ENCODE results near the gene ELAC1. TPM values are rescaled to one million over a fixed set of nuclear protein-coding genes. Genes with fewer than 3 reads are reported as not detected.
"Not testable (repeated sequence)": the region's sequence is repeated elsewhere in the genome, so short reads cannot be mapped to it uniquely, and the experiment has no call there.

The ELAC1 gene
- total RNA-seq, 1 donor from 2014 or later: 15.5 TPM

DNA sequence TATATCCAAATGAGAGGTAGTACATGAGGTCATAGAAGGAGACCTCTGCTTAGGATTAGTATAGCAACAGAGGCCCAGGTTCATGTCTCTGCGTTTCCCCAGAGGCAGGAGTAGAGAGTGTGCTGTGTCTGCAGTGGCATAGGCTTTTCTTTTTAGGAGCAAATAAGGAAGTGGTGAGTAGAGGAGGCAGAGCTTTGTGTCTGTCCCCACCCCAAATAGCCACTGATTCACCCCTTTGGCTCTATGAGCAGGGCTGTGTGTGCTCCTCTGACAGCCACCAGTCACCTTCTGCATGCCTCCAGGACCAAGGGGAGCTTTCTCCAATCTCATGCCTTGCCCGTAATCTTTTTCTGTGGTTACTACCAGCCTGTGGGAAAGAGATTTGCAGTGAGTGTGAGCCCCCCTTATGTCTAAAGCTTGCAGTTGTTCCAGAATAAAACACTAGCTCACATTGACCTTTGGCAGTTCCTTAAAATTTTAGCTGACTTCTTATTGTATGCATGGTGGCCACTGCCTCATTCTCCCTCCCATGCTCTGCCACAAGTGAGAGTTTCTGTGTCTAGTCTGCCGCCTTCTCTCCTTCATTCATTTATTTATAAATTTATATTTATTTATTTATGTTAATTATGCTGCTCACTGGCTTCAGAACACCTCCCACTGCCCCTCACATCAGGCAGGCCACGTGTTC, 23.5 kb upstream of the ELAC1 start:
- no peaks in the 10 kb centered on the region for H3K9me3 ChIP-seq
- TF ChIP-seq POLR2AphosphoS5 (IDR thresholded peaks at IDR 0.05; ENCODE audit: insufficient read depth in 1 of 2, low read depth in 1 of 2) (no peak), POLR2A (IDR thresholded peaks at IDR 0.05) (no peak)
- TF ChIP-seq, protein P1, sequence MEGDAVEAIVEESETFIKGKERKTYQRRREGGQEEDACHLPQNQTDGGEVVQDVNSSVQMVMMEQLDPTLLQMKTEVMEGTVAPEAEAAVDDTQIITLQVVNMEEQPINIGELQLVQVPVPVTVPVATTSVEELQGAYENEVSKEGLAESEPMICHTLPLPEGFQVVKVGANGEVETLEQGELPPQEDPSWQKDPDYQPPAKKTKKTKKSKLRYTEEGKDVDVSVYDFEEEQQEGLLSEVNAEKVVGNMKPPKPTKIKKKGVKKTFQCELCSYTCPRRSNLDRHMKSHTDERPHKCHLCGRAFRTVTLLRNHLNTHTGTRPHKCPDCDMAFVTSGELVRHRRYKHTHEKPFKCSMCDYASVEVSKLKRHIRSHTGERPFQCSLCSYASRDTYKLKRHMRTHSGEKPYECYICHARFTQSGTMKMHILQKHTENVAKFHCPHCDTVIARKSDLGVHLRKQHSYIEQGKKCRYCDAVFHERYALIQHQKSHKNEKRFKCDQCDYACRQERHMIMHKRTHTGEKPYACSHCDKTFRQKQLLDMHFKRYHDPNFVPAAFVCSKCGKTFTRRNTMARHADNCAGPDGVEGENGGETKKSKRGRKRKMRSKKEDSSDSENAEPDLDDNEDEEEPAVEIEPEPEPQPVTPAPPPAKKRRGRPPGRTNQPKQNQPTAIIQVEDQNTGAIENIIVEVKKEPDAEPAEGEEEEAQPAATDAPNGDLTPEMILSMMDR (IDR thresholded peaks at IDR 0.05): no peak
- peaks cover 0 to 4% of the 10 kb centered on the region in 2 donors for H3K36me3 ChIP-seq
- no peak overlapping the region for H3K27ac ChIP-seq
- H3K27me3 ChIP-seq: no peaks in the 10 kb centered on the region
- no peak for DNase-seq (ENCODE audit: extremely low spot score in 2 of 2)
- H3K4me1 ChIP-seq: no peaks in the 10 kb centered on the region
- H3K4me3 ChIP-seq: no peak overlapping the region
- intact Hi-C loops (cut with DNase I): no loop called here

DNA sequence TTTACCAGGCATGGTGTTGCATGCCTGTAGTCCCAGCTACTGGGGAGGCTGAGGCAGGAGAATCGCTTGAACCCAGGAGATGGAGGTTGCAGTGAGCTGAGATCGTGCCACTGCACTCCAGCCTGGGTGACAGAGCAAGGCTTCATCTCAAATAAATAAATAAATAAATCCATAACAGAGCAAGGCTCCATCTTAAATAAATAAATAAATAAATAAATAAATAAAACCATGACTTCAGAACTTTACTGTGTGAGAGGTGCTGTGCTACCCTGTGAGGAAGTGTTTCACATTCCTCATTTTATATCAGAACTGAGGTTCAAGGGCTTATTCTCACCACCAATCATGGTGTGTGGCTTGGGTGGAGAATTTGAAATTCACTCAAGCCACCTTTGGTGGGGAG, 21.9 kb upstream of the ELAC1 start:
- H3K9me3 ChIP-seq; intact Hi-C loops (cut with DNase I); H3K27ac ChIP-seq; H3K4me1 ChIP-seq; DNase-seq (ENCODE audit: extremely low spot score in 2 of 2); H3K4me3 ChIP-seq; H3K27me3 ChIP-seq; H3K36me3 ChIP-seq: not testable (repeated sequence)

DNA sequence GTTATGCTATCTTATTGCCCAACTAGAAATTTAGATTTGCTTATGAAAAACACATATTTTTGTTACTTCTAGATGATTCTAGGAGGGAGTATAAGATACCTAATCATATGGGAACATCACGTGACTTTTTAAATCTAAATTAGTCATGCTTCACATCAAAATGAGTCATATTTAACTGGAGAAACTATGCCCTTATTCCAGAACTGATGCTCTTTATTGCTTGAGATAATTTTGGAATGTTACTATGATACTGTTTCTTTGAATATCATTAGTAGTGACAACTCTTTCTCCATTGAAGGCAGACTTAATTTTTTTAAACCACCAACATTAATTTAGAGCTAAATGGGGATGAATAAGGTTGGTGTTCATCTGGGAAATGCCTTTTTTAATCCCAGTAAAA, 19.9 kb upstream of the ELAC1 start:
- Histone ChIP-seq H3K4me1 (no peaks in the 10 kb centered on the region), H3K27ac (no peak overlapping the region), H3K27me3 (no peaks in the 10 kb centered on the region), H3K9me3 (no peaks in the 10 kb centered on the region), H3K4me3 (no peak overlapping the region), H3K36me3 (no peaks in the 10 kb centered on the region)
- TF ChIP-seq, protein P1 (IDR thresholded peaks at IDR 0.05): no peak
- TF ChIP-seq POLR2A (IDR thresholded peaks at IDR 0.05) (no peak), POLR2AphosphoS5 (IDR thresholded peaks at IDR 0.05; ENCODE audit: insufficient read depth in 1 of 2, low read depth in 1 of 2) (no peak)
- intact Hi-C loops (cut with DNase I): no loop called here
- DNase-seq (ENCODE audit: extremely low spot score in 2 of 2): no peak

DNA sequence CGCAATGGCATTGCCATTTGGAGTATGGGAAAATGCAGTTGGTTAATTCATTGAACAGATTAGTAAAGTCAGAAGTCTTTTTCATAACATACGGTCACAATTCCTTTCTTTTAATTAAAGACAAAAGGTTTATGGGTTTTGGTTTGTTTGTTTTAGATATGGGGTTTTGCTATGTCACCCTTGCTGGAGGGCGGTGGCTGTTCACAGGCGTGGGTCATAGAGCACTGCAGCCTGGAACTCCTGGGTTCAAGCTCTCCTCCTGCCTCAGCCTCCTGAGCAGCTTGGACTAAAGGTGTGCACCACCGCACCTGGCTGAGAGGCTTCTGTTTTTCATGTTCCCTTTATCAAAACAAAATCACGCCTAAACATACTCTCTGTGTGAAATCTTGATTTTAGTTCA, 18.7 kb upstream of the ELAC1 start:
- intact Hi-C loops (cut with DNase I): no loop called here
- Histone ChIP-seq H3K27ac (no peak overlapping the region), H3K36me3 (no peaks in the 10 kb centered on the region), H3K27me3 (no peaks in the 10 kb centered on the region), H3K4me3 (no peak overlapping the region), H3K9me3 (no peaks in the 10 kb centered on the region), H3K4me1 (no peaks in the 10 kb centered on the region)
- TF ChIP-seq POLR2AphosphoS5 (IDR thresholded peaks at IDR 0.05; ENCODE audit: insufficient read depth in 1 of 2, low read depth in 1 of 2): no peak
- TF ChIP-seq POLR2A (IDR thresholded peaks at IDR 0.05): no peak
- TF ChIP-seq, protein P1 (IDR thresholded peaks at IDR 0.05): no peak
- DNase-seq (ENCODE audit: extremely low spot score in 2 of 2): no peak

DNA sequence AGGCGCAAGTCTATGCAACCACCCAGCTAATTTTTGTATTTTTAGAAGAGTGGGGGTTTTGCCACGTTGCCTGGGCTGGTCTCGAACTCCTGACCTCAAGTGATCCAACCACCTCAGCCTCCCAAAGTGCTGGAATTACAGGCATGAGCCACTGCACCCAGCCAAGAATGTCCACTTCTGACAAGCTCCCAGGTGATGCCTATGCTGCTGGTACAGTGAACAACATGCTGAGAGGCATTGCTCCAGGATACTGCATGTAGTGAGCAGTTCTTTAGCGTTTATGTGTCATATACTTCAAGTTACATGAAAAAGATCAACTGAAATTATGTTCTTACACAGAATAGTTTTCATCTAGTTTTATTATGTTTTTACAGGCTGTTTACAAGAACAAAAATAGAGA, 17.2 kb upstream of the ELAC1 start:
- TF ChIP-seq, protein P1 (IDR thresholded peaks at IDR 0.05): no peak
- TF ChIP-seq POLR2AphosphoS5 (IDR thresholded peaks at IDR 0.05; ENCODE audit: insufficient read depth in 1 of 2, low read depth in 1 of 2): no peak
- no peak for TF ChIP-seq POLR2A (IDR thresholded peaks at IDR 0.05)
- Histone ChIP-seq H3K27me3 (no peaks in the 10 kb centered on the region), H3K4me1 (no peaks in the 10 kb centered on the region), H3K36me3 (no peaks in the 10 kb centered on the region), H3K9me3 (no peaks in the 10 kb centered on the region), H3K27ac (no peak overlapping the region), H3K4me3 (no peak overlapping the region)
- intact Hi-C loops (cut with DNase I): no loop called here
- DNase-seq (ENCODE audit: extremely low spot score in 2 of 2): no peak
